GM12801 (cell line): ENCODE data around the gene PHF23.

Experiments
- TF ChIP-seq, protein P1 (sequence below): IDR thresholded peaks from one replicate; pipeline ENCODE4 v1.5.1; 2011; ENCODE audit warnings: control low read depth; ENCODE audit not compliant: insufficient read length; ENCODE audit errors: extremely low read depth

PHF23 gene

DNA sequence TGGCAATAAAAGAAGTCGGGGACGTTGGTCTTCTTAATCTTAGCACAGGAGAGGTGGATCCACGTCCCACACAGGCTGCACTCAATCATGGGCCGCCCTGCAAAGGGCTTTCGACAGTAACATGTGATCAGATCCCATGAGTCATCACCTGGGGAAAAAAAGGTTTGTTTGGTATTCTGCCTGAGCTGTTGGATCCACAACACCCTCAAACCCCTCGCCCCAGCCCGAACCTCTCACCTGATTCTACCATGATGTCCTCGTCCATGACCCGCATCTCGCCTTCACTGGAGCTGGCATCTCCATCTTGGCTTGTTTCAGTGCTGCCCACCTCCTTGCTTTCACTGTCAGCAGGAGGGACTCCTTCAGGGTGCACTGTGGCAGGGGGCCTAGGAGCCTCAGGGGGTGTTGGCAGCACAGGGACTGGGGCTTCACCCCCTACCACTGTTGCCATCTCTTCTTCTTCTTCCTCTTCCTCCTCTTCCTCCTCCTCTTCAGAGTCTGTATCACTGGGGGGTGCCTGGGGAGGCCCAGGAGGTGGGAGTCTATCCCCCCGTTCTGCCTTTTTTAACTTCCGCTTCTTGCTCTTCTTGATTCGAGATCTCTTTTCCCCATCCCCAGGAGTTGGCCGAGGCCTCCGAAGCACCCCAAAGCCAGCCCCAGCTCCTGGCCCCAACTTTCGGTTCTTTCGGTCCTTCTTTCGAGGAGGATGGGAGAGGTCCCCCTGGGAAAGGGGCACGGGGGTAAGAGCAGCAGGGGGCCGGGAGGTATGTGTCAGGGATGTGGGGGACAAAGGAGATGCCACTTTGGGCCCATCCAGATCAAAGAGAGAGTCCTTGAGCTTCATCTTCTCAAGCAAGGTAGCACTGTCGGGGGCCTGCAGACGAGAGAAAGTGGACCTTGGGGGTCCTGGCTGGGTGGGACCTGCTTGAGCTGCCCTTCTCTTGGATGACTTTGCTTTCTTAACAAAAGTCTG lies 3.3 kb downstream of the PHF23 start:
- TF ChIP-seq, protein P1, sequence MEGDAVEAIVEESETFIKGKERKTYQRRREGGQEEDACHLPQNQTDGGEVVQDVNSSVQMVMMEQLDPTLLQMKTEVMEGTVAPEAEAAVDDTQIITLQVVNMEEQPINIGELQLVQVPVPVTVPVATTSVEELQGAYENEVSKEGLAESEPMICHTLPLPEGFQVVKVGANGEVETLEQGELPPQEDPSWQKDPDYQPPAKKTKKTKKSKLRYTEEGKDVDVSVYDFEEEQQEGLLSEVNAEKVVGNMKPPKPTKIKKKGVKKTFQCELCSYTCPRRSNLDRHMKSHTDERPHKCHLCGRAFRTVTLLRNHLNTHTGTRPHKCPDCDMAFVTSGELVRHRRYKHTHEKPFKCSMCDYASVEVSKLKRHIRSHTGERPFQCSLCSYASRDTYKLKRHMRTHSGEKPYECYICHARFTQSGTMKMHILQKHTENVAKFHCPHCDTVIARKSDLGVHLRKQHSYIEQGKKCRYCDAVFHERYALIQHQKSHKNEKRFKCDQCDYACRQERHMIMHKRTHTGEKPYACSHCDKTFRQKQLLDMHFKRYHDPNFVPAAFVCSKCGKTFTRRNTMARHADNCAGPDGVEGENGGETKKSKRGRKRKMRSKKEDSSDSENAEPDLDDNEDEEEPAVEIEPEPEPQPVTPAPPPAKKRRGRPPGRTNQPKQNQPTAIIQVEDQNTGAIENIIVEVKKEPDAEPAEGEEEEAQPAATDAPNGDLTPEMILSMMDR, result no peak

DNA sequence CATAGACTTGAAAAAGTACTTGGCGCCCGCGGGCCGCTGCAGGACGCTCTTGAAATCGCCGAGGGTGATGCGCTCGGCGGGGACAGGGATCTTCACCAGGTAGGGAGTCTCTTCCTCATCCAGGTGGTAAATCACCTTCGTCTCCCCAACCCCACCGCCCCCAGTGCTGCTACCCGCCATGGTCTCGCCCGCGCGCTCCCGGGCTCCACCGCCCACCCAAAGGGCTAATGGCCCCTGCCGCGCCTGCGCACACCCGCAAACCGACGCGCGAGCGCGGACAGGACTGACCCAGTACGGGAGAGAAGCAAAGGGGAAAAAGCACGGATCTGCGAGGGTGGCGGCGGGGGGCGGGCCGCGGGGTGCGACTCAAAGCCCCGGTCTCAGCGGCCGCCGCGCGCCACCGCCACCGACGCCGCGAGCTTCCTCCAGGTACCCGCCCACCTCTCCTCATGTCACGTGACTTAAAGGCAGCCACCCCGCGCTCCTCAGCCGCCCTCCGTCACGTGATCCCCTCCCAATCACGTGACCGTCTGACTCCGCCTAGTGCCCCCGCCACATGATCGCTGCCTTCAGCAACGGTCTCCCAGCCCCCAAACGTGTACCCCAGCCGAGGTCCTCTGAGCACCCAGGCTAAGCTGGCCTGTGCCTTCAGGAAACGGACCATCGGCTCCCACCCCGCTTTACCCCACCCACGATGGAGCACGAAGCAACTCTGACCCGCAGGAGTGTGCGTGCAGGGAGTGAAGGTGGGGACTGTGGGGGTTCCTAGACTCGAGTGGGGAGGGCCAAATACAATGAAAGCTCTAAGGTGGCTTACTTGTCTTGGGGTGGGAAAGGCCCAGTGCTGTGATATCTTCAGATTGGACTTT lies 4.9 kb downstream of the PHF23 start, which contains the start of gene DVL2:
Gene DVL2 (minus strand): TSS at position 435 of the 869 bp plus-strand sequence. CDS start 255 bp downstream, at position 180.
- TF ChIP-seq, protein P1, result no peak

DNA sequence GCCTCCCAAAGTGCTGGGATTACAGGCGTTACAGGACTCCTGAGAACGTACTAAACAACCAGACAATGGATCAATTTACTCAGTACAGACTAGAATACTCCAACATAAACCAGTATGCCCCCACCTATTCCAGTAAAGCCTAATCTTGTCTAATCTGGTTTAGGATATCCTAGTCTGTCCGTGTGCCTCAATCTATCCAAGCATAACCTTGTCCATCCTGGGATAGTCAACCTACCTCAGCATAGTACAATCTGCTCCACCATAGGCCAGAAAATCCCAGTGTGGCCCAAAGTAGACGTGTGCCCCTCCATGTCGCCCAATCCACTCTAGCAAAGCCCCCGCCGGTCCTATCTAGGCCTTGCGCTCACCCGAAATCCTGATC lies 5.6 kb downstream of the PHF23 start:
- TF ChIP-seq, protein P1, result no peak

DNA sequence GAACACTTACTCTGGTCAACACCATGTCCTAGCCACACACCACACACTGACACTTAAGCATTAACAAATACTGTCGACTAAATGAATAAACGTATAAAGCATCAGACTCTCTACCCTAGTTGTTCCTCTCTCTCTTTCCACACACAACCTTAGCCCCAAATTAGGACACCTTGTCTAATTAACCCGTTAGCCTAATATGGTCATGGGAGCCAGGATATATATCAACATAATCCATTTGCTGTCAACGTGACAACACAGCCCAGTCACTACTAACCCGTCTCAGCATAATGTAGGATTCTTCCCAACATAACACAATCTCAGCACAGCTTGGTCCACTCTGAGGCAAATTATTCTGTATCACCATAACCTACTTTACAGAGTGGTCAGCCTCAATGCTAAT lies 7.1 kb downstream of the PHF23 start:
- TF ChIP-seq, protein P1, result no peak

DNA sequence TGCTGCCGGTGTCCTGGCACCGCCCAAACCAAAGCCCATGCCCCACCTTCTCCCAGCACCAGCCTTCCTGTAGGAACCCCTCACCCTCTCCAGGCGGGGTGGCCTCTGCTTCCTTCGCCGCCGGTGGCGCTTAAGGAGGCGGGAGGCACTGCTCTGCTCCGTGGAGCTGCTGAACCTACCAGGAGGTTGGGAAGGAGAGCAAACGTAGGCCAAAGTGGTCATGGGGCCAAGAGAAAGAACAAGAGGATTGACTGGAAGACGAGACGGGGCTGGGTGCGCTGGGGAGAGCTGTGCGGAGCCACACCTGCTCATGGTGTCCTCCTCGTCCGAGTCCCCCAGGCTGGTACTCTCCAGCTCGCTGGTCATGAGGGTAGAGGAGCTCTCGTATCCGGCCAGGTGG lies 9.8 kb downstream of the PHF23 start:
- TF ChIP-seq, protein P1, result no peak

DNA sequence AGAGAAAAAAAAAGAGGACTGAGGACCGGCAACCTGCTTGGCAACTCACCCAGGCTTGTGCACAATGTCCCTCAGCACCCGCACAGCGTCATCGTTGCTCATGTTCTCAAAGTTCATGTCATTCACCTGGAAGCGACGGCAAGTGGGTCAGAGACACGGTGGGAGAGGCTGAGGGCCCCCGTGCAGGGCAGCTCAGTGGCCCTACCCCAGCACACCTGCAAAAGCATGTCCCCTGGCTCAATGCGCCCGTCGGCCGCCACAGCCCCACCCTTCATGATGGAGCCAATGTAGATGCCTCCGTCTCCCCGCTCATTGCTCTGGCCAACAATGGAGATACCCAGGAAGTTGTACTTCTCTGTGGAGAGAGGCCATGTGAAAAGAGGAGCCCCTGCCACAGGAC lies 10.3 kb downstream of the PHF23 start:
- TF ChIP-seq, protein P1, result no peak
